ENCODE measurements around the gene ANXA8.

GRCh38 chr10:47456079-47456785 is 27.7 kb downstream of the ANXA8 start:
- TF ChIP-seq, protein P1, sequence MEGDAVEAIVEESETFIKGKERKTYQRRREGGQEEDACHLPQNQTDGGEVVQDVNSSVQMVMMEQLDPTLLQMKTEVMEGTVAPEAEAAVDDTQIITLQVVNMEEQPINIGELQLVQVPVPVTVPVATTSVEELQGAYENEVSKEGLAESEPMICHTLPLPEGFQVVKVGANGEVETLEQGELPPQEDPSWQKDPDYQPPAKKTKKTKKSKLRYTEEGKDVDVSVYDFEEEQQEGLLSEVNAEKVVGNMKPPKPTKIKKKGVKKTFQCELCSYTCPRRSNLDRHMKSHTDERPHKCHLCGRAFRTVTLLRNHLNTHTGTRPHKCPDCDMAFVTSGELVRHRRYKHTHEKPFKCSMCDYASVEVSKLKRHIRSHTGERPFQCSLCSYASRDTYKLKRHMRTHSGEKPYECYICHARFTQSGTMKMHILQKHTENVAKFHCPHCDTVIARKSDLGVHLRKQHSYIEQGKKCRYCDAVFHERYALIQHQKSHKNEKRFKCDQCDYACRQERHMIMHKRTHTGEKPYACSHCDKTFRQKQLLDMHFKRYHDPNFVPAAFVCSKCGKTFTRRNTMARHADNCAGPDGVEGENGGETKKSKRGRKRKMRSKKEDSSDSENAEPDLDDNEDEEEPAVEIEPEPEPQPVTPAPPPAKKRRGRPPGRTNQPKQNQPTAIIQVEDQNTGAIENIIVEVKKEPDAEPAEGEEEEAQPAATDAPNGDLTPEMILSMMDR (IDR thresholded peaks at IDR 0.05): no peak
- no peak for TF ChIP-seq POLR2A (IDR thresholded peaks at IDR 0.05)
